GM12891 (cell line): ENCODE data around the gene PRAMEF4.
"Not testable (repeated sequence)": the region's sequence is repeated elsewhere in the genome, so short reads cannot be mapped to it uniquely, and the experiment has no call there.

ENCODE experiments used
- POLR2A ChIP-seq: IDR thresholded peaks from 2 replicates; pipeline ENCODE4 v1.6.1; 2011; ENCODE audit warnings: low read depth, low read length, control low read depth
- POLR2AphosphoS5 ChIP-seq: IDR thresholded peaks from 2 replicates; pipeline ENCODE4 v1.6.1; 2011; ENCODE audit warnings: low read depth, low read length, control low read depth
- SPI1 ChIP-seq: IDR thresholded peaks from 2 replicates; pipeline ENCODE4 v1.6.1; 2011; ENCODE audit warnings: low read depth, low read length, control low read depth
- TAF1 ChIP-seq: IDR thresholded peaks from 2 replicates; pipeline ENCODE4 v1.6.1; 2011; ENCODE audit warnings: low read depth, low read length, control low read depth

GRCh38 chr1:12831310-12831709 lies 54.7 kb downstream of the PRAMEF4 start, which contains the start of gene PRAMEF11:
- not testable (repeated sequence) for TF ChIP-seq POLR2AphosphoS5, POLR2A, TAF1, SPI1
